ENCODE data around the gene SUGCT. TPM values are rescaled to one million over a fixed set of nuclear protein-coding genes. Genes with fewer than 3 reads are reported as not detected.
"Not testable (repeated sequence)": the region's sequence is repeated elsewhere in the genome, so short reads cannot be mapped to it uniquely, and the experiment has no call there.

The SUGCT gene
- polyA plus RNA-seq, 3 donors, result 12.9 to 16.3 (median 13.0) TPM

DNA sequence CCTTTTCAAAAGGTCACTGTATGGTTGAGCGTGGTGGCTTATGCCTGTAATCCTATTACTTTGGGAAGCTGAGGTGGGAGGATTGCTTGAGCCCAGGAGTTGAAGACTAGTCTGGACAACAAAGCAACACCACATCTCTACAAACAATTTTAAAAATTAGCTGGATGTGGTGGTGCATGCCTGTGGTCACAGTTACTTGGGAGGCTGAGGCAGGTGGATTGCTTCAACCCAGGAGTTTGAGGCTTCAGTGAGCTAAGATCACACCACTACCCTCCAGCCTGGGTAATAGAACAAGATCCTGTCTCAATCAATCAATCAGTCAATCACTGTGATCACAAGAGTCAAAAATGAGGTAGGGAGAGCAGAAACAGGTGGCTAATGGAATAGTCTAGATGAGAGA lies 97.0 kb downstream of the SUGCT start:
- DNase-seq (ENCODE audit: extremely low read depth in 1 of 11, low read depth in 9 of 11, low spot score in 4 of 11), result no peak

DNA sequence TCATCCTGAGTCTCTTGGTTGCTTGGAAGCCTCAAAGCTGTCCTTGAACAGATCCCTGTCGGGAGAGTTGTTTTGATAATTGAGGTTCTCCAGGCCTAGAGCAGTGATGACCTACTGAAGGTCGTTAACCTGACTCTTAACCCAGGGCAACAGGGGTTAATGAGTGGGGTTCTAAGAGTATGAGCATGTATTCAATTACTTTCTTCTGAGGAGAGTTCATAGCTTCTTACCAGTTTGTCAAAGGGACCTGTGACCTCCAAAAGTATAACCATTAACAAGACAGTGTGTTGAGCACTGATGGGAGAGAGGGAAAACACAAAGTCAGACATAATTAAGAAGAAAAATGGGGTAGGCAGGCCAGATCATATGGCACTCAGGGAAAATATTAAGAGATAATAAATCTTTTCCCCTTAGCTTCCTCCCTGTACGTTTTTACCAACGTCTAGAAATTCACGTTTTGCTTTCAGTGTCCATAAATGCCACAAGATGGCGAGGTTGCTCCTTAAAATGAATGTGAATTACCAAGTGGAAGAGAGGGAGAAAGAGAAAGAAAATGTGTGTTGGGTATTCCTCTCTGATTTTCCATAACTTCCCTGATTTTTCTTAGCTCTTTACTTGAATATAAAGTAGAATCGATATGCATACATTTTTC lies 97.6 kb downstream of the SUGCT start:
- peak; percentile 19 to 63 (median 45) for DNase-seq (ENCODE audit: extremely low read depth in 1 of 11, low read depth in 9 of 11, low spot score in 4 of 11)

DNA sequence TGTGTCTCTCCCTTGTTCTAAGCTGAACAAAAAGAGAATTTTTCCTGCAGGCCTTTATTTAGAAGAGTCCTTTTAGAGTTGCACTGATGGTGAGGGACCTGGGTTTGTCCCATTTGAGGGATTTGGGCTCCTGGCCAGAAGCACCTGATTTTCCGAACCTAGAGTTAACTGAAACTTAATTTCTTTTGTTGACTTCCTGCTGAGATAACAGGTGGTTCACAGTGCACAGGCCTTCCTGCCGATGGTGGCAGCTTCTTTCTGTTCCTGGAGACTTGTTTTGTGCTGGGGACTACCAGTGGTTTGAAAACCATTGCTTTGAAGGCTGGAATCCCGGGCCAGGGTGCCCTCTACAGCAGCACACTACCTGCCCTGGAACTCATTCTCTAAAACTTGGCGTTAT lies 99.2 kb downstream of the SUGCT start:
- no peak for DNase-seq (ENCODE audit: extremely low read depth in 1 of 11, low read depth in 9 of 11, low spot score in 4 of 11)

DNA sequence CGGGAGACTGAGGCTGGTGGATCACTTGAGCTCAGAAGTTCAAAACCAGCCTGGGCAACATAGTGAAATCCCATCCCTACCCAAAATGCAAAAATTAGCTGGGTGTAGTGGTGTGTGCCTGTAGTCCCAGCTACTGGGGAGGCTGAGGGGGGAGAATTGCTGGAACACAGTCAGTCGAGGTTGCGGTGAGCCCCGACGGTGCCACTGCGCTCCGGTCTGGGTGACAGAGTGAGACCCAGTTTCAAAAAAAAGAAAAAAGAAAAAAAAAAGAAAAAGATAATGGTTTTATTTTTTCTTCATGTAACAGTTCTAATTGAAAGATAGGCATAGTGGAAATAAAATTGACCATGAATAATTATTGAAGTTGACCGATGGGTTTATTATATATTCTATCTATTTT lies 99.9 kb downstream of the SUGCT start:
- DNase-seq (ENCODE audit: extremely low read depth in 1 of 11, low read depth in 9 of 11, low spot score in 4 of 11), result no peak

DNA sequence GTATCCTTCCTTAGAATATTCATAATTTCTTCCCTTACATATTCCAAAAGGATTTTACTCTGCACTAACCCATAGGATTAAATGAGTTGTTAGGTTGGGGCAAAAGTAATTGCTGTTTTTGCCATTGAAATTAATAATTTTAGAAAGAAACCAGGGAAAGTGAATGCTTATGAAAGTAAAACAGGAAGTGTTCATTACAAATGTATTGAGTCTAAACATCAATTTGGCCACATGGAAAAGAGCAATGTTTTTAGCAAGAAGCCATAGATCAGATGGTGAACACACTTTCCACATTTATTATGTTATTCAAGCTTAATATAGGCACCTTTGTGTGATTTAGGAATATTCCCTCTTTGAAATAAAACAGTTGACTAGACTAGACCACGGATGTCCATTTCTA lies 102.9 kb downstream of the SUGCT start:
- no peak for DNase-seq (ENCODE audit: extremely low read depth in 1 of 11, low read depth in 9 of 11, low spot score in 4 of 11)

DNA sequence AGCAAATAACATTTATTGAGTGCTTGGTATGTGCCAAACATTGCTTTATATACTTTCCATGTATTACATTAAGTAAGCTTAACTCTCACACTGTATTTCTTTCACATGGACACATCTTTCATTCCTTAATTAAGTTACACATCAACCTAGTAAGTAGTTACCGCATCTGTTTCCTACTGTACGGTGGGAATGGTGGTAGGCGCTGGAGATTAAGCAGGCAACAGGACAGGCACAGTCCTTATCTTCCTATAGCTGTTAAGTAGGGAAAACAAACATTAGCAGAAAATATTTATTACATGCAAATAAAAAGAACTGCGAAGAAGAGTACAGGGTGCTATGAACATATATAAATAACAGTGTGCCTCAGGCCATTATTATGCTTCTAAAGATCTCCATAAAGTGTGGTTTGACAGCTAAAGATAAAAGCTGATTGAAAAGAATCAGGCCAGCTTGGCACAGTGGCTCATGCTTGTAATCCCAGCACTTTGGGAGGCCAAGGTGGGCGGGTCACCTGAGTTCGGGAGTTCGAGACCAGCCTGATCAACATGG lies 105.0 kb downstream of the SUGCT start:
- no peak for DNase-seq (ENCODE audit: extremely low read depth in 1 of 11, low read depth in 9 of 11, low spot score in 4 of 11)

DNA sequence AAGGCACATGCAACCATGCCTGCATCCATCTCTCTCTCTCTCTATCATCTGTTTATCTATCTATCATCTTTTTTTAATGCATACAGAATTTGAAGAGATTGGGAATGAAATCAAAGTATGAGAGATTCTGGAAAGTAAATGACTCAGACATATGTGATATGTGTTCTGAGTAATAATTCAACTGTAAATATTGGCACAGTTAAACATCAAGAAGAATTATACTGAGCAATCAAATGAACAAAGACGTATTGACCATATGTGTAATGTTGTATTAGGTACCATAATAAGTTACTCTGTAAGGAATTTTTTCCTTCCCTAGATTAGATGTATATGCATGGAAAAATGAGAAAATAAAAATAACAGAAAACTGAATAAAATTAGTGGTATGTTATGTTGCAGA lies 108.3 kb downstream of the SUGCT start:
- no peak for DNase-seq (ENCODE audit: extremely low read depth in 1 of 11, low read depth in 9 of 11, low spot score in 4 of 11)

DNA sequence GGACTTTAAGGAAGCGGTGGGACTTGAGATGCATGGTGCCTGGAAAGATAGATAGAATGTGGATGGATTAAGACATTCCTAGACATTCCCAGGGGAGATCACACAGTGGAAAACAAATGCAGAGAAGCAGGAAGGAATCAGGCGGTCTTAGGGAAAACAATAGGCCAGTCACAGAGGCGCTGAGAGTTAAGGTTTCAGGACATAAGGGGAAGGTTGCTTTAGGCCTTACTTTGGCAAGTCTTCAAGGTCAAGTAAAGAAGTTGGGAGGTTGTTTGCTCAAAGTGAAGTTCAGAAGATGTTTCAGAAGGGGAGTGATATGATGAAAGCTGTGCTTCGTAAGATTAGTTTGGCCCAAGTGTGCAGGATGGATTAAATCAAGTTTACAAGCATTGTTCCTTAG lies 109.4 kb downstream of the SUGCT start:
- peak in 2 of 11 donors; percentile 4 to 7 for DNase-seq (ENCODE audit: extremely low read depth in 1 of 11, low read depth in 9 of 11, low spot score in 4 of 11)

DNA sequence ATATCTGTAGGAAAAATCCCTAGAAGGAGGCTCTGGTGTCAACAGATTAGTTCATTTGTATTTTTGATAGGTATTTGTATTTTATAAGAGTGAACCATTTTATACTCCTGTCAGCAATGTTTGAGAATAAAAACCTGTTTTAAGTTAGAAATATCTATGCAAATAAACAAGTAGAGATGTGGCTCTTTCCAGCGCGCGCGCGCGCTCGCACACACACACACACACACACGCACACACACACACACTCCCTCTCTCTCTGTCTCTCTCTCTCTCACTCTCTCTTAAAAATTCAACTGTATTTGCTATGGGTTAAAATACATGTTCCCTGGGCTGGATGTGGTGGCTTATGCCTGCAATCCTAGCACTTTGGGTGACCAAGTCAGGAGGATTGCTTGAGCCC lies 113.9 kb downstream of the SUGCT start:
- no peak for DNase-seq (ENCODE audit: extremely low read depth in 1 of 11, low read depth in 9 of 11, low spot score in 4 of 11)

DNA sequence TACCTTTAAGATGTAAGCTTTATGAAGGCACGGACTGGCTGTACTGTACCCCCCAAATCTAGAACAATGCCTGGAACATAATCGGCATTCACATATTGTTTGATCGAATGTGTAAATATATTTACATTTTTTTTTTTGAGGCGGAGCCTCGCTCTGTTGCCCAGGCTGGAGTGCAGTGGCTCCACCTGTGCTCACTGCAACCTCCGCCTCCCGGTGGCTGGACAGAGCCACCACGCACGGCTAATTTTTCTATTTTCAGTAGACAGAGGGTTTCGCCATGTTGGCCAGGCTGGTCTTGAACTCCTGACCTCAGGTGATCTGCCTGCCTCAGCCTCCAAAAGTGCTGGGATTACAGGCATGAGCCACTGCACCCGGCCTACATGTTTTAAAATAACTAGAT lies 118.6 kb downstream of the SUGCT start:
- DNase-seq (ENCODE audit: extremely low read depth in 1 of 11, low read depth in 9 of 11, low spot score in 4 of 11), result not testable (repeated sequence)

DNA sequence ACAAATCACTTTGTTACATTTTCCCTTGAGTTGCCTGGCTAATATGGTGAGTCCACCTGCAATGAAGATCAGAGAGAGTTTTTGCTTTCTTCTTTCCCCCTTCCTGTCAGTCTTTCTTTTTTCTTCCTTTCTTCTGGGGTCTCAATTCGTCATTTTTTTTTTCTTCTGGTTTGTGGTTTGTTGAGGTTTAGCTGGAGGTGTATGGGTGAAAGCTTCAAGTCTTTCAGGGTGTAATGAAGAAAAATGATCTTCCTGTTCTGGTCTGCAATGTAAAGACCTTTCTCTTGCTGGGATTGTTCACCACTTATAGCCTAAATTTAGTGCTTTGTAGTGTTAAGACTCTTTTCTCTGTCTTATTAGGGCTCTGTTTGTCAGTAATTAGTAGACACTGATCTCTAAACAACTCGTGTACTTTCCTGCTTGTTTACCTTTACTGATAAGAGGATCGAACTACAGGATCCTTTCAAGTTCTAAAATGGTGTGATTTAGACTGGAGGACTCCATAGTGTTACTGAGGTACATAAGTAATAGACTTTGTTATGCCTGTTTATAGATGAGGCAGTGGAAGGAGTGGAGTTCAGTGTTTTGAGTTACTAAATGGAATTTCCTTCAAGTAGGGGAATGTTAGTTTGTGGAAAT lies 129.1 kb downstream of the SUGCT start:
- DNase-seq (ENCODE audit: extremely low read depth in 1 of 11, low read depth in 9 of 11, low spot score in 4 of 11), result no peak

DNA sequence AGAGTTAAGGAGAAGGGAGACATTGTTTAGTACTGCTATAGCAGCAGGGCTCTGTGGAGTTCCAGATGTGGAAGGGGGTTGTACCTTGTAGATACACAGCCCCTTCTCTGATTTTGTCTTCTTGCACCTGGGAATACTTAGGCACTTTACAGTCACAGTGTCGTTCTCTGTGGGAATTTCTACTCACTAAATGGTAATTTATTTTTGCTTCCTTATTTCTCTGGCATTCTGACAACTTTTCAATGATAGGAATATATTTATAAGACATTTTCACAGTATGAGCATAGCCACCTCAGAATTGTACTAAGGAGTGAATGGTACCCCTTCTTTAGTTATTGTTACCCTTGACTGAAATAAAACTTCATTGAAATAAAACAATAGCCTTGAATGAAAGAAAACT lies 132.8 kb downstream of the SUGCT start:
- DNase-seq (ENCODE audit: extremely low read depth in 1 of 11, low read depth in 9 of 11, low spot score in 4 of 11), result no peak

DNA sequence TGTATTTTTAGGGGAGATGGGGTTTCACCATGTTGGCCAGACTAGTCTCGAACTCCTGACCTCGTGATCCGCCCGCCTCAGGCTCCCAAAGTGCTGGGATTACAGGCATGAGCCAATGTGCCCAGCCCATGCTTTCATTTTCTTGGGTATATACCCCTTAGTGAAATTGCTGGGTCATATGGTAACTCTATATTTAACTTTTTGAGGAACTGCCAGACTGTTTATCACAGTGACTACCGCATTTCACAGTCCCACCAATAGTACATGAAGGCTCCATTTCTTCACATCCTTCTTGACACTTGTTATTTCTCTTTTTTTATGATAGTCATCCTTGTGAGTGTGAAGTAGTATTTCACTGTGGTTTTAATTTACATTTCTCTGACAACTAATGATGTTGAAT lies 134.0 kb downstream of the SUGCT start:
- not testable (repeated sequence) for DNase-seq (ENCODE audit: extremely low read depth in 1 of 11, low read depth in 9 of 11, low spot score in 4 of 11)

DNA sequence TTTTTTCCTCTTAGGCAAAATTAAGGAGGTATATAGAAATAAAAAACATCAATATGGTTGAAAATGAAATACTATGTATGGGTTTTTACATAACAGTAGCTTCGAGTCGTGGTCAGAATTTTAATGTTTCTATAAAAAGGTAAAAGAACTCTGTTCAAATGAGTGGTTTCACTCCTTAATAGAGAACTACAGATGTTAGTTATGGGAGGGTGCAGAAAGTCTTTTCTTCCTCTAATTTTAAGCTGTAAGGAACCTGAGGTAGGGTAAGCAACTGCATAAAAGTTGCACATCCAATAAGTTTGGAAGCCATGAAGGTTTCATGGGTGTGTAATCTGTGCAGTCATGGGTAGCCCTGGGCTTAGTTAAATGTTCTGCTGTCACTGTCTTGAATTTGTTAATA lies 141.3 kb downstream of the SUGCT start:
- DNase-seq (ENCODE audit: extremely low read depth in 1 of 11, low read depth in 9 of 11, low spot score in 4 of 11), result no peak

DNA sequence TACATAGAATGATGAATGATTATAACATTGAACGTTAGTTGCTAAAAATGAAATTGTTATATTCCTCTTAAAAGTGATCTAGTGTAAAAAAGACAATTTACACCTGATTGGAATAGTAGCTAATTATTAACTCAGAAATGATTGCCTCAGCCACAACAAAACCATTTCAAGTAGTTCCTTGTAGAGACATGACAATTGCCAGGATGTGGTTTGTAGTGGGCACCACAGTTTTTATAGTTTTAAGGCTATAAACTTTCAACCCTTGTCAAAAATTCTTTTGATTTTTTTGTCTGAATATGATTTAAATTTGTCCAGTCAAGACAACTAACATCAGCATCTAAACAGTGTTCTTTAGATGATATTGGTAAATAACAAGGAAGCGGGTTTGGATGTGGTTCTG lies 145.2 kb downstream of the SUGCT start:
- no peak for DNase-seq (ENCODE audit: extremely low read depth in 1 of 11, low read depth in 9 of 11, low spot score in 4 of 11)

DNA sequence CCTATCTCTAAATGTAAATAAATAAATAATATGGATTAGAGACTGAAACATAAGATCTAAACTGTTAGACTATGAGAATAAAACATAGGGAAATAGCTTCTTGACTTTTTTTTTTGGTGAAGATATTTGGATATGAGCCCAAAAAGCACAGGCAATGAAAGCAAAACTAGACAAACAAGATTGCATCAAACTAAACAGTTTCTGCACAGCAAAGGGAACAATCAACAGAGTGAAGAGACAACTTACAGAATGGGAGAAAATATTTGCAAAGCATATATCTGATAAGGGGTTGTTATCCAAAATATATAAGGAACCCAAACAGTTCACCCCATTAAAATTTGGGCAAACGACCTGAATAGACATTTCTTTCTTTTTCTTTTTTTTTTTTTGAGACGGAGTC lies 148.1 kb downstream of the SUGCT start:
- no peak for DNase-seq (ENCODE audit: extremely low read depth in 1 of 11, low read depth in 9 of 11, low spot score in 4 of 11)

DNA sequence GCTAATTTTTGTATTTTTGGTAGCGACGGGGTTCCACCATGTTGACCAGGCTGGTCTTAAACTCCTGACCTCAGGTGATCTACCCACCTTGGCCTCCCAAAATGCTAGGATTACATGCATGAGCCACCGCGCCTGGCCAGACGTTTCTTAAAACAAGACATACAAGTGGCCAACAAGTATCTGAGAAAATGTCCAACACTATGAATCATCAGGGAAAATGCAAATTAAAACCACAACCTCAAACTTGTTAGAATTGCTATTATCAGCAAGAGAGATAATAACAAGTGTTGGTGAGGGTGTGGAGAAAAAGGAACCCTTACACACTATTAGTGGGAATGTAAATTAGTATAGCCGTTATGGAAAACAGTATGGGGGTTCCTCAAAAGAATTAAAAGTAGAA lies 148.6 kb downstream of the SUGCT start:
- DNase-seq (ENCODE audit: extremely low read depth in 1 of 11, low read depth in 9 of 11, low spot score in 4 of 11), result no peak

DNA sequence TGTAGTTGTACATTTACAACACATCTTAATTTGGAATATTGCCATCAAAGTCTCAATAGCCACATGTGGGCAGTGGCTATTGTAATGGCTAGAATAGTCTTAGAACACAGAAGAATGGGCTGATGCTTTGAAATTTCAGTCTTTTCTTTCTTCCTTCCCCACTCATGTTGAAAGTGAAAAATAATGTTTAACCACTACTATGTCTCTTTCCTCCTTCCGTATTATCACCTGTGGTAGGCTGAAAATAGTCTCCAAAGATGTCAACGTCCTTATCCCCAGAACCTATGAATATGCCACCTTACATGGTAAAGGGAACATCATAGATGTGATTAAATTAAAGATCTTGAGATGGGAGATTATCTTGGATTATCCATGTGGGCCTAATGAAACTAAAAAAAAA lies 154.0 kb downstream of the SUGCT start:
- no peak for DNase-seq (ENCODE audit: extremely low read depth in 1 of 11, low read depth in 9 of 11, low spot score in 4 of 11)

DNA sequence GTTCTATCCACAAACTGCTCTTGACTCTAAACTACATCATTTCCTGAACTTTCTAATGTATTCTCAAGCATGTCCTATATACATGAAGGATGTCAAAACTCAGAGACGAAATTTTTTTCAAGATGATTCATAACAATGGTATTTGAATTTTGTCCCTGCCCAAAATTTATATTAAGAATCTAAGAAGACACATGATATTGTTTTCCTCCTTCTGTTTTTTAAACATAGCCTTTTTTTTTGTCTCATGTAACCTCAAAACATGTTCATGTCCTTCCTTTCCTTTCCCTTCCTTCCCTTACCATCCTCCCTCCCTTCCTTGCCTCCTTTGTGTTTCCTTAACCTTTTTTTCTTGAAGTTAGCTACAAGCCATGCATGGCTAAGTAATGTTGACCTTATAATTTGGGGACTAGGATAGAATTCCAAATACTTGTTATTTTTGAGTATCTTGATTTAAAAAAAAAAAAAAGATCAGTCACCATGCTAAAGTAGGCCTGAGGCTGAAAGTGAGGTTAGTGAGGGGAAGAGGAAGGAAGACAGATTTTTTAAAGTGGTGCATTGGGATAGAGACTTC lies 163.0 kb downstream of the SUGCT start:
- DNase-seq (ENCODE audit: extremely low read depth in 1 of 11, low read depth in 9 of 11, low spot score in 4 of 11), result no peak

DNA sequence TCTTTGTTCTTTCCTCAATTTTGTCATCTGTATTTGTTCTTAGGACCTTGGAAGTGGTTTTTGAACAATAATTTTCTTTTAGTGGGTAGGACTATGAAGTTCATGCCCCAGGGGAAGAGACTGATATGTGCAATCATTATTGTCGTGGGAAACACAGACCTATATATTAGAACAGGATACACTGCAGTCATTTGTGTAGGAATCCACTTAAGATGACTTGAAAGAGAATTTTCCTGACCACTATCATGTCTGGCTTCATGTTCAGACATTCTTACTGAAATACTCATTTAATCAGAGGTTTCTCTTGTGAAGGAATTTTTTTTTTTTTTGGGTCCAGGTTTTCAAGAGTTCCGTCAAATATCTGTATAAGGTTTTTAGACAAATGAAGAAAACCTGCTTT lies 163.6 kb downstream of the SUGCT start:
- DNase-seq (ENCODE audit: extremely low read depth in 1 of 11, low read depth in 9 of 11, low spot score in 4 of 11), result no peak

DNA sequence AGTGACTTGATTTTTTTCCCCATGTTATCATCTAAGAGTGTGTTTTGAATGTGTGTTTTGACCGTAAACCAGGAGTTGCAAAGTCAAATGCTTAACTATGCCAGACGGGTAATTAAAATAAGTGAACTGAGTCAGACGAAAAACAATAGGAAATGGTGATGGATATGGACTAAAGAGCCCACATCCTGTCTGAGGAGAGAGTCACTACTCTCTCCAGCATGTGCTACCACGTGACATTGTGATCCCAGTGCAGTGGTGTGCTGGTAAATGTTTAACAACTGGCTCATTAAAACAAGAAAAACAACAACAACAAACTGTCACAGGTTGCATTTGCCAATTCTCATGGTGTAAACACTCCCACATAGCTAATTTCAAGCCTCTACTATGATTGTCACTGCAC lies 164.3 kb downstream of the SUGCT start:
- peak in 1 of 11 donors; percentile 2 for DNase-seq (ENCODE audit: extremely low read depth in 1 of 11, low read depth in 9 of 11, low spot score in 4 of 11)

Measured in renal cortex interstitium (tissue), 11 donors.